ENCODE measurements around the gene CNIH2. TPM values are rescaled to one million over a fixed set of nuclear protein-coding genes. Genes with fewer than 3 reads are reported as not detected.

CNIH2 gene
- total RNA-seq, 1 donor from 2014 or later = 5.0 TPM

GRCh38 chr11:66268952-66269905 lies 8.7 kb upstream of the CNIH2 start:
- no peak for DNase-seq (ENCODE audit: extremely low spot score, unreplicated experiment)
- TF ChIP-seq CTCF (IDR thresholded peaks at IDR 0.05) = peak; percentile 42
- H3K27ac Mint-ChIP-seq (ENCODE audit: unreplicated experiment) = peak overlapping the region; percentile 99
- H3K9me3 Mint-ChIP-seq (ENCODE audit: unreplicated experiment) = no peaks in the 10 kb centered on the region
- peak overlapping the region; percentile 86 for H3K4me3 Mint-ChIP-seq (ENCODE audit: unreplicated experiment)
- H3K27me3 Mint-ChIP-seq (ENCODE audit: unreplicated experiment) = no peaks in the 10 kb centered on the region
- peaks cover 23% of the 10 kb centered on the region for H3K4me1 Mint-ChIP-seq (ENCODE audit: unreplicated experiment)
- peaks cover 24% of the 10 kb centered on the region for H3K36me3 Mint-ChIP-seq (ENCODE audit: unreplicated experiment)

- Mint-ChIP-seq H3K4me1 (ENCODE audit: unreplicated experiment) (peaks cover 22% of the 10 kb centered on the region), H3K27me3 (ENCODE audit: unreplicated experiment) (no peaks in the 10 kb centered on the region), H3K27ac (ENCODE audit: unreplicated experiment) (no peak overlapping the region), H3K9me3 (ENCODE audit: unreplicated experiment) (no peaks in the 10 kb centered on the region), H3K4me3 (ENCODE audit: unreplicated experiment) (no peak overlapping the region), H3K36me3 (ENCODE audit: unreplicated experiment) (peaks cover 29% of the 10 kb centered on the region)
- TF ChIP-seq CTCF (IDR thresholded peaks at IDR 0.05) = no peak
- no peak for DNase-seq (ENCODE audit: extremely low spot score, unreplicated experiment)
Observed at GRCh38 chr11:66271816-66272215, 6.2 kb upstream of the CNIH2 start.

- H3K9me3 Mint-ChIP-seq (ENCODE audit: unreplicated experiment) = no peaks in the 10 kb centered on the region
- peaks cover 29% of the 10 kb centered on the region for H3K36me3 Mint-ChIP-seq (ENCODE audit: unreplicated experiment)
- H3K4me1 Mint-ChIP-seq (ENCODE audit: unreplicated experiment) = peaks cover 20% of the 10 kb centered on the region
- no peaks in the 10 kb centered on the region for H3K27me3 Mint-ChIP-seq (ENCODE audit: unreplicated experiment)
- no peak overlapping the region for H3K4me3 Mint-ChIP-seq (ENCODE audit: unreplicated experiment)
- no peak for TF ChIP-seq CTCF (IDR thresholded peaks at IDR 0.05)
- no peak overlapping the region for H3K27ac Mint-ChIP-seq (ENCODE audit: unreplicated experiment)
- no peak for DNase-seq (ENCODE audit: extremely low spot score, unreplicated experiment)
Observed at GRCh38 chr11:66272596-66272995, 5.4 kb upstream of the CNIH2 start.

- Mint-ChIP-seq H3K4me3 (ENCODE audit: unreplicated experiment) (no peak overlapping the region), H3K36me3 (ENCODE audit: unreplicated experiment) (peaks cover 29% of the 10 kb centered on the region), H3K27ac (ENCODE audit: unreplicated experiment) (no peak overlapping the region), H3K27me3 (ENCODE audit: unreplicated experiment) (no peaks in the 10 kb centered on the region), H3K9me3 (ENCODE audit: unreplicated experiment) (no peaks in the 10 kb centered on the region), H3K4me1 (ENCODE audit: unreplicated experiment) (peaks cover 25% of the 10 kb centered on the region)
- DNase-seq (ENCODE audit: extremely low spot score, unreplicated experiment) = no peak
- no peak for TF ChIP-seq CTCF (IDR thresholded peaks at IDR 0.05)
Observed at GRCh38 chr11:66274219-66274618, 3.8 kb upstream of the CNIH2 start.

- H3K27me3 Mint-ChIP-seq (ENCODE audit: unreplicated experiment) = no peaks in the 10 kb centered on the region
- H3K27ac Mint-ChIP-seq (ENCODE audit: unreplicated experiment) = no peak overlapping the region
- H3K36me3 Mint-ChIP-seq (ENCODE audit: unreplicated experiment) = peaks cover 29% of the 10 kb centered on the region
- DNase-seq (ENCODE audit: extremely low spot score, unreplicated experiment) = no peak
- peaks cover 19% of the 10 kb centered on the region for H3K4me1 Mint-ChIP-seq (ENCODE audit: unreplicated experiment)
- no peaks in the 10 kb centered on the region for H3K9me3 Mint-ChIP-seq (ENCODE audit: unreplicated experiment)
- no peak overlapping the region for H3K4me3 Mint-ChIP-seq (ENCODE audit: unreplicated experiment)
- no peak for TF ChIP-seq CTCF (IDR thresholded peaks at IDR 0.05)
Observed at GRCh38 chr11:66275396-66275795, 2.6 kb upstream of the CNIH2 start.
